Activated CD4-positive, alpha-beta T cell treated with anti-CD3 and anti-CD28 coated beads, Interleukin-2, amount 50 U/mL, for 16 hours (primary cell): ENCODE data around the gene OR2AG1.
"Not testable (repeated sequence)": the region's sequence is repeated elsewhere in the genome, so short reads cannot be mapped to it uniquely, and the experiment has no call there.

Experiments used
- DNase-seq: peaks from one replicate; pipeline ENCODE4 v3.0.0-alpha.2; 2020

Gene OR2AG1

DNA sequence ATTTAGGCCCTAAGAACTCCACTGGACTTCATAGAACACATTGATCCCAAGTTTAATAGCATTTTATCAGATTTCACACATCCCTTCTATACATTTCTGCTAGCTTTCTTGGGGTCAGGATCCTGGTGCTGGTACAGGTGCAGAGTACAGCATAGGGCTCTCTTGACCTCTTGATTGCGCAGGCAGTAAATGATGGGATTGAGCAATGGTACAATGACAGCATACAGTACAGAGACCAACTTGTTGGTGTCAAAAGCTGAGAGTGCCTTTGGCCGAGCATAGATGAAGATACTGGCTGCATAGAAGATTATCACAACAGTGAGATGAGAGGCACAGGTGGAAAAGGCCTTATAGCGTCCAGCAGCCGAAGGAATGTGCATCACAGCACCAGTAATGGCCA, 11.8 kb downstream of the OR2AG1 start:
- DNase-seq: no peak

DNA sequence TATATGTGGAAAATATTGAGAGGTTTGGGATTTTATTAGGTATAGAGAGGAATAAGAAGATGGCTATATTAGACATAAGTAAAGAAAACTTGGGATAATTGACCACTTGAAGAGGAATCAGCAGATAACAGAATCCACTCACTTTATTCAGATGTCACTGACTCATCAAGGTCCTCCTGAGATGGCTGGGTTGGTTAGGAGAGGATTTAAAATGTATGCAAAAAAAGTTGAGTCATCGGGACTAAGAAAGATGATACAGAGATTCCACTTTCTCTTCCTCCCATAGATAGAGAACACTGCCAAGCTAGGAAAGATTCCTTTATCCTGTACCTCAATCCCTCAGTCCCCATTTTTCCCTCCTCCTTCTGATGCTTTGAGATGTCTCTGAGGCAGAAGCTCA, 16.6 kb downstream of the OR2AG1 start, which contains the start of gene OR6A2:
Gene OR6A2 (minus strand): TSS at position 288 of the 400 bp plus-strand sequence. CDS start 3,981 bp downstream, outside the sequence.
- DNase-seq: no peak

DNA sequence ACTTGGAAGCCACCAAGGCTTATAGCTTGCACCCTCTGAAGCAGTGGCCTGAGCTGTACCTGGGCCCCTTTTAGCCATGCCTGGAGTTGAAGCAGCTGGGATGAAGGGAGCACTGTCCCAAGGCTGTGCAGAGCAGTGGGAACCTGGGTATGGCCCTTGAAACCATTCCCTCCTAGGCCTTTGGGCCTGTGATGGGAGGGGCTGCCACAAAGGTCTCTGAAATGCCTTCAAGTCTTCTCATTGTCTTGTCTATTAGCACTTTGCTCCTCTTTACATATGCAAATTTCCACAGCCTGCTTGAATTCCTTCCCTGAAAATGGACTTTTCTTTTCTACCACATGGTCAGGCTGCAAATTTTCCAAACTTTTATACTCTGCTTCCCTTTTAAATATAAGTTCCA, 18.3 kb downstream of the OR2AG1 start:
- not testable (repeated sequence) for DNase-seq

DNA sequence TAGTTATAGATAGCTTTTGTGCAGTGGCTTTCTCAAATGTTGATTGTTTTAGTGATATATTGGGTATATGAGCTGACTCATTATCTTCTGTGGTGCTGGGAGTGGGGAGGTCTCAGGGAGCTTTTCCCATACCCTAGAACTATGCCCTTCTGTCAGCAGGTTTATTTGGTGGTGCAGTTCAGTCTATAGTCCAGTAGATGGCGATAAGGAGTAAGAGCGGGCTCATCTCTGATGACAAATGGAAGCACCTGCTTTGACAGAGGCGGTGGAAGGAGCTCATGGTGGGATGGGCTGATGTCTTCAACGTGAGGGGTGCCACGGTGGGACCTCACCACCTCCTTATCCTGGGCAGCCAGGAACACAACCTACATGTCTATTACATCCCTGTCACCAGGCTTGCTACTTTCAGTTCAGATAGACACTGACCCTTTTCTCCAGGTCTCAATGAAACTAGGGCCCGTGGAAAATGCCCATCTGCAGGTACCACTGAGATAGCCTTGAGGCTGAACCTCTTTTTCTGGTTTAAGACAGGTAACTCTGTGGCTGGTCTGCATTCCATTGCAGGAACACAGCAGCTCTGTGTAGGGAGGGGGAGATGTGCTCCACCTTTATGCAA, 29.7 kb downstream of the OR2AG1 start:
- DNase-seq: peak; percentile 66

DNA sequence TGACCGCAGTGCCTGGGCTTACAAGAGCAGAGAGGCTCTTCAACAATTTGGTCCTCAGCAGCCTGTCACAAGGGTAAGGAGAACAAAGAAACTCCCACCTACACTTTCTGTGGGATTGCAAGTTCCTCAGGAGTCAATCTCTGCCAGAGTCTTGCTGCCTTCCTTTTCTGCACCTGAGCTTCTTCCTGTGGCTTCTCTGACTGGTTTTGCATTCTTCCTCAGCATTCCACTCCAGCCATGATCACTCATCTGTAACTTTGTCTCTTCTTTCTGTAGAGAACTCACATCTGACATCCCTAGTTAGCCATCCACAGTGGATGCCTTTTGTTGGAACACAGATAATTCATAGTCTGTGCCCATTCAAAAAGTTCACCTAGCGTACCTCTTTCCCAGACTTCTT, 30.8 kb downstream of the OR2AG1 start:
- DNase-seq: no peak

DNA sequence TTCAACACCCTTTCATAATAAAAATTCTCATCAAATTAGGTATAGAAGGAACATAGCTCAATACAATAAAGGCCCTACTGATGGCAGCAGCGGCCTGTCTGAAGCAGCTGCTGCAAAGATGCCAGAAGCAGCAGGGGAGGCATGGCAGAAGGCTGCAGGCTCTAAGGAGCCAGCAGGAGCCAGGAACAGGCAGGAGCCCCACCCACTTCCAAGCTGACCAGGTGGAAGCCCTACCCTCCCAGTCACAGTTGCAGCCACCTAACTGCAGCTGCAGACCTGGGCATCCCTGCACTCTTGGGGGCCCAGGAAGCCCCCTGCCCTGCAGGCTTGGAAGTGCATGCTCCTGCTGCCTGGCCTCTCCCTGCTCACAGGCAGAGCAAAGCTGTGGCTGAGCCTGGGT, 34.9 kb downstream of the OR2AG1 start:
- DNase-seq: no peak

DNA sequence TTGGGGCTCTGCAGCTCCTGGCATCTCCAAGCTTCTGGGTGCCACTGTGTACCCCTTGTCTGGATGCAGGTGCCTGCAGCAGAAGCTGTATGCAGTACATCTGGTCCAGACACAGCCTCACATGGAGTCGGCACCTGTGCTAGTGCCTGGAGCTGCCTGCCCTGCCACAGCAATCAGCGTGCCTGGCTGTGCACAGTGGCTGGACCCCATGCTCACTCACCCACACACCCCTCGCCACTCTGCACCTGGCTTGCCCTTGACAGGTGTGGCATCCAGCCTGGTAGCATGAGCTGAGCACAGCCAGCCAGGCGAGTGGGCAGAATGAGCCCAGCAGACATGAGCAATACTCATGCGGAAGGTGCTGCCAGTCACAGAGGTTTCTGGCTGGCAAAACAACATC, 36.1 kb downstream of the OR2AG1 start:
- no peak for DNase-seq

DNA sequence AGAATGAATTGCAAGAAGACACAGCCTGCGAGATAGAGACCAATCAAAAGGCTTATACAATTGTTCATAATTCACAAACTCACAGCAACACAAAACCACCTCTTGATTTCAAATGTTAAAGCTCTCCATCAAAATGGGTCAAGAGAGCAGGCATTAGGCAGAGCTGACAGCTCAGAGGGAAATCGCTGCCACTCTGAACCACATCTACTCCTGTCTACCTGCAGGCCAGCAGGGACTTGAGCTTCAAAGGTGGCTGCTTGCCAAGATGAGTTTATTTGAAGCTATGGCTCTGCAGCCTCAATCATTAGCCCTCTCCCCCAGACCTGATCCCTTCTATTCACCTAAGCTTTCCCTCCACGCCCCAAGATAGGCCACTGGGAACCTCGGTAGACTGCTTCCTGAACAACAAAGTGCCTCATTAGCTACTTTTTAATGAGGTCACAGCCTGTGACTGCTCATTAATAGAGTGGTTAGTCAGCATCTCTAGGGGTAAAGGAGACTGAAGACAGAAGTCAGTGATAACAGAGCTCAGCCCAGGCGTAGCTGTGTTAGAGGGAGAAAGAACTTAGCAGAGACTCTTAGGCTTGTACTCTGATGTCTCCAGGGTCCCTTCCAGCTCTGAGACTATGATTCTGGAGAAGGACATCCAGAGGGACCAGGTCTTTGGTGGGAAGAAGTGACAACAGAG, 41.5 kb downstream of the OR2AG1 start:
- DNase-seq: no peak

DNA sequence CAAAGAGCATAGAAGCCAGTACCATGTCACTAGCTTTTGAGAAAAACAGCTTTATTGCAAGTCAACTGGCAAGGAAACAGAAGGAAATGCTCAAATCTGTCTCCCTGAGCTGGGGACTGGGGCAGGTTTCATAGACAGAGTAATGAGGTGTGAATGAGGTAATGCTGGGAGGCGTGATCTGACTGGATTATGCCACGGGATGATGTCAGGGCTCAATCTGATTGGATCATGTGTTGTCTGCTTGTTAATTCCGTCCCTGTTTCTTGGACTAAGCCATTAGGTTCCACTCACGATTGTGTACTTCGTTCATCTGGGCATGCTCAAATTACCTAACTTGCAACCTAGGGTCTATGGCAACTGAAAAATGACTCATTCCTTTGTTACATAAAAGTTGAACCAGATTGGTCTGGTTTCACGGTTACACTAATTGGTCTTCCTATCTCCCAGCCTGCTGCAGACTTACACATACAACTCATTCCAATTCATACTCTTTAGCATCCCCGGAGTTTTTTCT, 42.5 kb downstream of the OR2AG1 start:
- no peak for DNase-seq

DNA sequence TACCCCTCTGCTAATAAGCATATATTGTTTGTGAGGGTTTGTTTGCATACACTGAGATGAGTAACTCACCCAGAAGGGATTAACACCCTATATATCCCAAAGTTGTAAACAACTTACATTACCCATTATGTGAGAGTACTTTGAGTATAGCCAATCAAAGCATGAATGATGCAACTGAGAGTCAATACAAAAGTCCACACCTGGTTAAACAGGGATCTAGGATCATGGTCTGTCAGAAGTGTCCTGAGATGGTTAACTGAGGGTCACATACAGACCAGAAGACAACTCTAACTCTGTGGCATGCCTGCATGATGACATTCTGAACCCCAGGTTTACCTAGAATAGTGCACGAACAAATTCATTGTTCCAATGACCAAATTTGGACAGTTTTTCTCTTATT, 45.3 kb downstream of the OR2AG1 start:
- DNase-seq: no peak

DNA sequence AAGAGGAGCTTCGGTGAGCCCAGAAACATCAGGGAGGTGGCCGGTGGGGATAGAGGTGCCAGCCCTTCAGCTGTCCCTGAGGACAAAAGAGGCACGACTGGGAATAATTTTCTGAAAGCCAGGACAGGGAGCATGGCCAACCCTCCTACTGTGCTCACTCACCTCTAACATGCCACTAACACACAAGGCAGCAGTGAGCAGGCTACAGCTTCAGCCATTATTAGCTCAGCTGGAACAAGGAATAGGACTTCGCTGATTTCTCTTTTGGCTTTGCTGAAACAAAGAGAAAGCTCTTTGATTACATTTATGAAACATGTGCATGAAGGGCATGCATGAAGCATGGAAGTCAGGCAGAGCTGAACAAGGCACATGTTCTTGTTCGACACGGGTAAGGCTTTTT, 50.5 kb downstream of the OR2AG1 start:
- no peak for DNase-seq

DNA sequence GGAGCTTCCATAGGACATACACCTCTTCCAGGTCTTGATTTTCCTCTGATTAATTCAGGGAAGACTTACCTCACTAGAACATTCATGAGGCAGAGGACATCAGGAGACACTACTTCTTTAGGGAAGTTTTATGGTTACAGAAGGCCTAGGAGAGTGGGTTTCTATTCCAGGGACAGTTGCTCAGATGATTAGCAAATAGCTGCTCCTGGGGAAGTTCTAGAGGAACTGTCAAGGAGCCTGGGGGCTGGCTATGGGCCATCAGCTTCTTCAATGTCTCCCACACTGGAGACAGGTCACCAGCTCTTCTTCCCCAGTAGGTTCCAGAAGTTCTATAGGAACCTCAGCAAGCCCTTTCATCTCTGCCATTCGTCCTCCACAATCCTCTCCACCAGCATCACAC, 51.2 kb downstream of the OR2AG1 start:
- DNase-seq: no peak
